Activated CD4-positive, alpha-beta memory T cell treated with anti-CD3 and anti-CD28 coated beads, Interleukin-2, amount 10 ng/mL, durations not matched to agents 7 days and 5 days (primary cell): ENCODE measurements around the gene CNTNAP2. TPM values are rescaled to one million over a fixed set of nuclear protein-coding genes. Genes with fewer than 3 reads are reported as not detected.

Source experiments
- CTCF ChIA-PET: fragments of 350-600 bp; sonication (Branson Sonifier 250); formaldehyde crosslinking; loops from one replicate; lab custom pipeline; 2021; ENCODE audit warnings: antibody characterized with exemption, inconsistent platforms; lab: Charles Lee
- POLR2A ChIA-PET: fragments of 350-600 bp; sonication (Branson Sonifier 250); formaldehyde crosslinking; loops from one replicate; lab custom pipeline; 2021; ENCODE audit warnings: antibody characterized with exemption; lab: Charles Lee
- DNase-seq: peaks from one replicate; pipeline ENCODE4 v3.0.0-alpha.2; 2020
- H3K27ac Mint-ChIP-seq: one replicate; pipeline ENCODE4 v1.8.0; 2021; ENCODE audit warnings: mild to moderate bottlenecking, mixed read lengths
- H3K27me3 Mint-ChIP-seq: one replicate; pipeline ENCODE4 v1.8.0; 2021; ENCODE audit warnings: mixed read lengths
- H3K36me3 Mint-ChIP-seq: one replicate; pipeline ENCODE4 v1.8.0; 2021; ENCODE audit warnings: low read depth, mixed read lengths
- H3K4me1 Mint-ChIP-seq: one replicate; pipeline ENCODE4 v1.8.0; 2021; ENCODE audit warnings: mixed read lengths
- H3K4me3 Mint-ChIP-seq: one replicate; pipeline ENCODE4 v1.8.0; 2021; ENCODE audit warnings: mild to moderate bottlenecking, mixed read lengths
- H3K9me3 Mint-ChIP-seq: one replicate; pipeline ENCODE4 v1.8.0; 2021; ENCODE audit warnings: mixed read lengths
- total RNA-seq, 2 experiments: library from RNA; stranded (reverse); gene quantifications; one replicate each; pipeline ENCODE4 v1.2.3, GENCODE V29; 2021

Gene CNTNAP2
- total RNA-seq, 2 experiments from 2014 or later, result not detected

DNA sequence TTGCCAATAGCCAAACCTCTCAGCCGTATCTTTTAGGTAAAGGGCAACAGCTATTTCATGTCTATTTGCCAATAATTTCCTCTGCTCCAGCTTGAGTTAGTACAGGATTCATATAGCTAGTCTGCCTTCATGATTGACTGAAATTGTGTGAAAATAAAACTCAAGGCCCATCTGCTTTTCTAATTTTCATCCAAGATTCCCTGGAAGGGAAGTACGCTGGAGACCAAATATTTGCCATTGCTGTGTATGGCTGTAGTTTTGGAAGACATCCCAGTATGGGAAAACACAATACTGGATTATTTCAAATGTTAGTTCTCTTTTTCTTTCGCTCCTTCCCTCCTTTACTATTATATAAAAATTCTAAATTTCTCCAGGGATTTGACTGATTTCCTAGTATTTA is 652.4 kb downstream of the CNTNAP2 start:
- ChIA-PET POLR2A (no interaction called here), CTCF (no interaction called here)
- H3K36me3 Mint-ChIP-seq, result no peaks in the 10 kb centered on the region
- no peak overlapping the region for H3K4me3 Mint-ChIP-seq
- no peaks in the 10 kb centered on the region for H3K4me1 Mint-ChIP-seq
- no peak overlapping the region for H3K27ac Mint-ChIP-seq
- no peak for DNase-seq
- peaks cover 11% of the 10 kb centered on the region for H3K9me3 Mint-ChIP-seq
- H3K27me3 Mint-ChIP-seq, result no peaks in the 10 kb centered on the region

DNA sequence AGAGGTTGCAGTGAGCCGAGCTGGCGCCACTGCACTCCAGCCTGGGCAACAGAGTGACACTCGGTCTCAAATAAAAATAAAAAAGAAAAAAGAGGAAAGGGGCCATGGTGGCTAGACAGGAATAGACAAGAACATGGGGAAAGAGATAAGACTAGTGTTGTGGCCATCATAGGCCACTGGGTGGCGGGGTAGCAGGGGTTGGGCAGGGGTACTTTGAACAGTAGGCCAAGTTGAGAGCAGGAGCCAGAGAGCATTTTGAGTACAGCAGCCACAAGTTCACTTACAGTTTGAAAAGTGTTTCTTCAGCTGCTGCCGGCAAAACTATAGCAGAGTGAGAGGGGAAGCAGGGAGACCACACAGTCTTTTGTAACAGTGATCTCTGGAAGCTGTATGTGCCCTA is 656.0 kb downstream of the CNTNAP2 start:
- POLR2A ChIA-PET, result no interaction called here
- Mint-ChIP-seq H3K4me3 (no peak overlapping the region), H3K9me3 (peaks cover 7% of the 10 kb centered on the region), H3K36me3 (no peaks in the 10 kb centered on the region), H3K4me1 (no peaks in the 10 kb centered on the region), H3K27me3 (no peaks in the 10 kb centered on the region), H3K27ac (no peak overlapping the region)
- DNase-seq, result no peak
- CTCF ChIA-PET, result no interaction called here

DNA sequence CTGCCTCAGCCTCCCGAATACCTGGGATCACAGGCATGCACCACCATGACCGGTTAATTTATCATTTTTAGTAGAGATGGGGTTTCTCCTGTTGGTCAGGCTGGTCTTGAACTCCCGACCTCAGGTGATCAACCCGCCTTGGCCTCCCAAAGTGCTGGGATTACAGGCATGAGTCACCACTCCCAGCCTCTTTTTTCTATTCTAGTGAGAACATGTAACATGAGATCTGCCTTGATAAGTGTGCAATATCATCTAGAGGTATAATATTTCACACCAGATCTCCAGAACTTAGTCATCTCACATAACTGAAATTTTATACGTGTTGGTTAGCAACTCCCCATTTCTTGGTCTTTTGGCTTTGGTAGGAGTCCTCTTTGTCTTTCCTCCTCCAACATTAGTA is 656.9 kb downstream of the CNTNAP2 start:
- no peaks in the 10 kb centered on the region for H3K4me1 Mint-ChIP-seq
- POLR2A ChIA-PET, result no interaction called here
- H3K27me3 Mint-ChIP-seq, result no peaks in the 10 kb centered on the region
- H3K4me3 Mint-ChIP-seq, result no peak overlapping the region
- no peaks in the 10 kb centered on the region for H3K36me3 Mint-ChIP-seq
- H3K27ac Mint-ChIP-seq, result no peak overlapping the region
- H3K9me3 Mint-ChIP-seq, result peaks cover 7% of the 10 kb centered on the region
- CTCF ChIA-PET, result no interaction called here
- no peak for DNase-seq

DNA sequence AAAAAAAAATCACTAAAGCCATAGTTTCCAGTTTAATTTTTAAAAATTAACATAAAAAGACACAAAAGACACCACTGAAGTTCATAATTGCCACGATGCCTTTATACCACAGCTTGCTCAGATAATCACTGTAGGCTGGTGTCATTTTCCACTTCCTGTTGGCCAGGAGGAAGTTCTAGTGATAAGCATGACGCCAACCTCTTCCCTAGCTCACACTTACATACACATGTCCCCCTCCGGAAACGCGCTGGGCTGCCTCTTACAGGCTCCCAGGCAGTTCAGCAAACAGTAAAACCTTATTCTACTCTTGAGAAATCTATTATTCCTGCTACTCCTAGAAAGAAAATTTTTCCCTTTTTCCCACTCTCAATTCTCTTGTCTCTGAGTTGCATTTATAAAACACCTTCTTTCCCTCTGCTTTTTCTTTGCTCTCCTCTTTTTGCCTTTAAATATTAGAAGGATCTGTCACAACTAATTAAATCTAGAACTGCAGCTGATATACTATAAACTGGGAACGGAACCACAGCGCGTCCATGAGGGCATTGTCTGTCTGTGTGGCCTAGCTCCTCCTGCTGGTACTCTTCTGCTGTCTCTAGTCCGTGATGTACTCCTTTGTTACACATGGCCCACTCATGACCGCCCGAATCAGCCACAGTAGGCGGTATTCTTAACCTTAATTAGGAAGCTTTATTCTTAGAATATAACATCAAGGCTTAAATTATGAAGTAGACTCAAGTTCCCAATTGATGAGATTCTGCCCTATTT is 664.9 kb downstream of the CNTNAP2 start:
- H3K9me3 Mint-ChIP-seq, result peaks cover 12% of the 10 kb centered on the region
- no peaks in the 10 kb centered on the region for H3K4me1 Mint-ChIP-seq
- ChIA-PET CTCF (no interaction called here), POLR2A (no interaction called here)
- H3K4me3 Mint-ChIP-seq, result no peak overlapping the region
- no peak overlapping the region for H3K27ac Mint-ChIP-seq
- DNase-seq, result no peak
- H3K36me3 Mint-ChIP-seq, result no peaks in the 10 kb centered on the region
- H3K27me3 Mint-ChIP-seq, result no peaks in the 10 kb centered on the region

DNA sequence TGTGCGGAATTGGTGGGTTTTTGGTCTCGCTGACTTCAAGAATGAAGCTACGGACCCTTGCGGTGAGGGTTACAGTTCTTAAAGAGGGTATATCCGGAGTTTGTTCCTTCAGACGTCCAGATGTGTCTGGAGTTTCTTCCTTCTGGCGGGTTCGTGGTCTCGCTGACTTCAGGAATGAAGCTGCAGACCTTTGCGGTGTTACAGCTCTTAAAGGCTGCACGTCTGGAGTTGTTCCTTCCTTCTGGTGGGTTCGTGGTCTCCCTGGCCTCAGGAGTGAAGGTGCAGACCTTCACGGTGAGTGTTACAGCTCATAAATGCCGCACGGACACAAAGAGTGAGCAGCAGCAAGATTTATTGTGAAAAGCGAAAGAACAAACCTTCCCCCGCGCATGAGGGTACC is 670.7 kb downstream of the CNTNAP2 start:
- CTCF ChIA-PET, result no interaction called here
- Mint-ChIP-seq H3K36me3 (no peaks in the 10 kb centered on the region), H3K27ac (no peak overlapping the region), H3K9me3 (peaks cover 14% of the 10 kb centered on the region), H3K4me1 (no peaks in the 10 kb centered on the region), H3K27me3 (no peaks in the 10 kb centered on the region), H3K4me3 (no peak overlapping the region)
- DNase-seq, result no peak
- POLR2A ChIA-PET, result no interaction called here

DNA sequence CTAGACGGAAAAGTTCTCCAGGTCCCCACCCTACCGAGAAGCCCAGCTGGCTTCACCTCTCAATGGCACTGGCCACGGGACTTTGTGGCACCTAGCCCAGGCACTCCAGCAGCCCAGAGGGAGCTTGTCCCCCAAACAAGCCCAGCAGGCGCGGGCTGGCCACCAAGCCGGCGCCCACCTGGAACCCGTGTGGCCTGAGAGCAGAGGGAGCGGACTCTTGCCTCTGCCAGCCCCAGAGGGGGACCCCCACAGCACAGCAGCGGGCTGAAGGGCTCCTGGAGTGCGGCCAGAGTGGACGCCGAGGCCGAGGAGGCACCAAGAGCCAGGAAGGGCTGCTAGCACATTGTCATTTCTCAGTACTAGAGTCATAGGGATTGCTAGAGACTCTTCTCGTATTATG is 671.4 kb downstream of the CNTNAP2 start:
- no peaks in the 10 kb centered on the region for H3K27me3 Mint-ChIP-seq
- H3K27ac Mint-ChIP-seq, result no peak overlapping the region
- H3K4me1 Mint-ChIP-seq, result no peaks in the 10 kb centered on the region
- ChIA-PET CTCF (no interaction called here), POLR2A (no interaction called here)
- H3K9me3 Mint-ChIP-seq, result peaks cover 14% of the 10 kb centered on the region
- no peaks in the 10 kb centered on the region for H3K36me3 Mint-ChIP-seq
- no peak overlapping the region for H3K4me3 Mint-ChIP-seq
- no peak for DNase-seq

DNA sequence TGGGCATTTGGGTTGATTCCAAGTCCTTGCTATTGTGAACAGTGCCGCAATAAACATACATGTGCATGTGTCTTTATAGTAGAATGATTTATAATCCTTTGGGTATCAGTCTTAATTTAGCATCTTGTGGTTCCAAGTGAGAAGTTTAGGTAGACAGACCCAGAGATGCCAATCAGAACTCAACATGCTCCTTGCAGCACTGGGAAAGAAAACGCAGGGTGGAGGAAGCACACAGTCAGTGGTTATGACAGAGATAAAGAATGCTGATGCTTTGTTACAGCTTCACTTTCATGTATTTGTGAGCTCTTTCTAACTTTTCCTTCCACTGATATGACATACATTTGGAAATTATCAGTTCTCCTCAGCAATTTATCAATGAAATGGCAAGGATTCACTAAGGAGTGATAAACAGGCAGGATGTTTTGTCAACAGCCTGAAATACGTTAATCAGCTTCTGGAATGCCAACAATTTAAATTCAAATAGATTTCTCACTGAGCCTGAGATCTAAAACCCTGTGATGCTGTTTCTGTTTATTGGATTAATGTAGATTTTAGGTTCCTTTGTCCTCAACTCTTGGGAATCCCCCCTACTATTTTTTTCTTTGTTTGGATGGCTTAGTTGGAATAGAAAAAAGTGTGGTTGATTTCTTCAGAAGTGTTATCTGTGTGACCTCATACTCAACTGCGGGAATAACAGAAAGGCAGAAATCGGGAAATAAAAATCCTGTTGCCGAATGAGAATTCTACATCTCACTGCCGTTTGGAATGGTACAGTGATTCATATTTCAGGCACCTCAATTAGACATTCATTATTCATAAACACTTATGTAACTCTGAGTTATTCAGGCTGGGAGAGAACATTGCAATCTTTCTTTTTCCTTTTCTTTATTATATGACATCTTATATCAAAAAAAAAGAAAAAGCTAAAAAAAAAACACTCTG is 675.0 kb downstream of the CNTNAP2 start:
- H3K27ac Mint-ChIP-seq, result no peak overlapping the region
- DNase-seq, result no peak
- peaks cover 23% of the 10 kb centered on the region for H3K9me3 Mint-ChIP-seq
- H3K4me1 Mint-ChIP-seq, result no peaks in the 10 kb centered on the region
- ChIA-PET POLR2A (no interaction called here), CTCF (no interaction called here)
- H3K27me3 Mint-ChIP-seq, result no peaks in the 10 kb centered on the region
- H3K4me3 Mint-ChIP-seq, result no peak overlapping the region
- no peaks in the 10 kb centered on the region for H3K36me3 Mint-ChIP-seq

DNA sequence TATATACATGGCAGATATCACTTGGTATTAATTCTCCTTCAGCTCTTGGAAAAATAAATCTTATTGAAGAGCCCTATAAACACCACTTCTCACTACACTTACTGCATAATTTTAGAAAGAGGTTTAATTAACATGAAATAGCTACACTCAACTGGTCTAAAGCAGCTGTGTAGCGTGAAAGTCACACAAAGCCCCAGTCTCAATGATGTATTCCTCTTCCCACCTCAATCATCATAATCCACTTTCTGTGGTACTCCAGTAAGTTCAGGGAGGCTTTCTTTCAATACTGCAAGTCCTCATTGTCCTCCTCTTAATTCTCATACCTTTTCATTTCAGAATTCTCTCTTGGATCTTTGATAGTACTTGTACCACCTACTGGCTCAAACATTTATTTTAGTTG is 688.0 kb downstream of the CNTNAP2 start:
- Mint-ChIP-seq H3K36me3 (no peaks in the 10 kb centered on the region), H3K27ac (no peak overlapping the region), H3K27me3 (no peaks in the 10 kb centered on the region), H3K4me1 (no peaks in the 10 kb centered on the region), H3K4me3 (no peak overlapping the region), H3K9me3 (peaks cover 12% of the 10 kb centered on the region)
- DNase-seq, result no peak
- ChIA-PET POLR2A (no interaction called here), CTCF (no interaction called here)

DNA sequence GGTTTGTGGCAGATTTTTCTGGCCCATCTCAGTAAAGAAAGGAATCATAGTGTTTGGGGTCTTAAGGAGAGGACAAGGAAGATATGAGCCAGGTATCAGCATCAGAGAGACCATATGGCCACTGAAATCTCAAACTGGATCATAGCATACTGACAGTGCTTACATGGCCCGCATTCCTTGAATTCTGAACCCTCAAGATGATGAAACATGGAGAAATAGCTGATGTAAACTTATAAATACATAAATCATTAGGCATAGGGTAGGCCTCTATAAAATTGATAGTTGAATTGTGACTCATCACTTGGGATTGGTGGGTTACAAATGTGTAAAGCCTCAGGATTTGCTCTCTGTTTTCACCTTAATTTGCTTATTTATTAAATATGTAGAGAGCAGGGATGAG is 688.5 kb downstream of the CNTNAP2 start:
- Mint-ChIP-seq H3K27me3 (no peaks in the 10 kb centered on the region), H3K4me3 (no peak overlapping the region)

DNA sequence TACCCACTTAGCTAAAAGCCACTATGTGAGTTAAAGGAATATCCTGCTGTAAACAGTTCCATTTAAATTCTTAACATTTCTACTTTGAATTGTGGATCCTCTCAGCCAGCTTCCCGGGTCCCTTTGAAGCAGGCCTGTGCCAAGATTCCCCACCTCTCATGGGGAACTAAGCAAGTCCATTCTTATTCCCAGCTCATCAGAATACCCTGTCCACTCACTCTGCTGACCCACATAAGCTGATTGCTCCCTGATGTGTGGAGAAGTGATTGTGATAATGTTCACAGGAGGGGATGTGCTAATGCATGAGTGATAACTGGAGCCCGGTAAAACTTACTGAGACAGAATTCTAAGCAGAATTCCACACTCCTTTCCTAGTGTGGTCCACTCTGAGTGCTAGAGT is 709.7 kb downstream of the CNTNAP2 start:
- no peaks in the 10 kb centered on the region for H3K27me3 Mint-ChIP-seq
- POLR2A ChIA-PET, result no interaction called here
- H3K4me3 Mint-ChIP-seq, result no peak overlapping the region
- no peak overlapping the region for H3K27ac Mint-ChIP-seq
- peaks cover 2% of the 10 kb centered on the region for H3K9me3 Mint-ChIP-seq
- no peaks in the 10 kb centered on the region for H3K36me3 Mint-ChIP-seq
- DNase-seq, result no peak
- CTCF ChIA-PET, result no interaction called here
- H3K4me1 Mint-ChIP-seq, result no peaks in the 10 kb centered on the region

More for the DNA sequence above, 688.5 kb downstream of the CNTNAP2 start:
- Mint-ChIP-seq H3K9me3 (peaks cover 15% of the 10 kb centered on the region), H3K36me3 (no peaks in the 10 kb centered on the region), H3K4me1 (no peaks in the 10 kb centered on the region), H3K27ac (no peak overlapping the region)
- ChIA-PET CTCF (no interaction called here), POLR2A (no interaction called here)
- no peak for DNase-seq

DNA sequence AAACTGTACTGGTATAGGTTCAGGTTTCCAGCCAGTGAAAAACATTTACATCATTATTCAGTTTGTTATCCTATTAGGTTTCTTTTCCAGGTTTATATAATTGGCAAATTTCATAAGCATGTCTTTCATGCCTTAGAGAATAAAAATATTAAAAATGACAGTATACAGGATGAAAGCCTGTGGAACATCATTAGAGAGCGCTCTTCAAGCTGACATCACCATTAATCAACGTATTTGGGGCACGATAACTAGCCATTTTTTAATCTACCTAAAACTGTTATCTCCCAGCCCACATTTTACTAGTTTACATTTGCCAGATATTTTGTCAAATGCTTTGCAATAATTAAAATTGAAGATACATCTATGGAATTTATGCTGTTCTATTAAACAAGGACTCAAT is 714.1 kb downstream of the CNTNAP2 start:
- ChIA-PET CTCF (no interaction called here), POLR2A (no interaction called here)
- Mint-ChIP-seq H3K27ac (no peak overlapping the region), H3K4me3 (no peak overlapping the region), H3K9me3 (peaks cover 6% of the 10 kb centered on the region), H3K27me3 (no peaks in the 10 kb centered on the region), H3K4me1 (no peaks in the 10 kb centered on the region), H3K36me3 (no peaks in the 10 kb centered on the region)
- DNase-seq, result no peak

DNA sequence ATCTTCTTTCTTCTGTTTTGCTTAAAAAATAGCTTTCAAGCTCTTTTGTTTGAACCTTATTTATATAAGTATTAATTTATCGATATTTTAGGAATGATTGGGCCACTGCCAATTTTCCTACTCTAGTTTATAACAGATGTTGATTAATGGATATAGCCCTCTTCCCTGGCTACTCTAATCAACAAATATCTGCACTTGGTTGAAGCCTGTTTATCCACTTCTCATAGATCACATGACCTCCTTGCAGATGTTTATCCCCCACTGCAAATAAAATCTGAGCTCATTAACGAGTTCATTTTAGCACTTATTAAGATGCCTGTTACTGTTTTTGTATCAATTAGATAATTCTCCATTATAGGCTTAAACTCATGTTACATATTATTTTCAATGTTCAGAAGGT is 715.3 kb downstream of the CNTNAP2 start:
- H3K4me1 Mint-ChIP-seq, result no peaks in the 10 kb centered on the region
- ChIA-PET CTCF (no interaction called here), POLR2A (no interaction called here)
- no peak overlapping the region for H3K4me3 Mint-ChIP-seq
- H3K36me3 Mint-ChIP-seq, result no peaks in the 10 kb centered on the region
- peaks cover 5% of the 10 kb centered on the region for H3K9me3 Mint-ChIP-seq
- DNase-seq, result no peak
- no peak overlapping the region for H3K27ac Mint-ChIP-seq
- H3K27me3 Mint-ChIP-seq, result no peaks in the 10 kb centered on the region

DNA sequence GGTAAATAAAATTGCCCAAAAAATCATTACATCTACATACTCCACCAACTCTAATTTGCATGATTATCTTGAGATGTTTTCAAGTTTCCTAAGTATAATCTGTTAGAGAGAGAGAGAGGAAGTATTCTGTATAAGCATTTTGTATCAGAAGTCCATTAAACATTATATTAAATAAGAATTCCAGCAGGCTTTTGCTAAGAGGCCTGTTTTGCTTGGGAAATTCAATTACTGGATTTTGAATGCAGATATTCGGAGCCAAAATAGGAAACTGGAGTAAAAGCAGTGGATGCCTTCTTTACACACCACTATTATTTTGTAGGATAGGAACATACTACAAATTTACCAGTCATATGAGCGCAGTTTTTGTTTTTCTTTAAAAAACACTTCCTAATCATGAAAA is 727.8 kb downstream of the CNTNAP2 start:
- peaks cover 13% of the 10 kb centered on the region for H3K9me3 Mint-ChIP-seq
- ChIA-PET POLR2A (no interaction called here), CTCF (no interaction called here)
- H3K27ac Mint-ChIP-seq, result no peak overlapping the region
- H3K4me3 Mint-ChIP-seq, result no peak overlapping the region
- DNase-seq, result no peak
- H3K27me3 Mint-ChIP-seq, result no peaks in the 10 kb centered on the region
- H3K4me1 Mint-ChIP-seq, result no peaks in the 10 kb centered on the region
- H3K36me3 Mint-ChIP-seq, result no peaks in the 10 kb centered on the region
